Hepatocyte (in vitro differentiated cells): Measurements from ENCODE around the gene THRAP3. TPM values are rescaled to one million over a fixed set of nuclear protein-coding genes. Genes with fewer than 3 reads are reported as not detected.
A peak's percentile ranks its signal among the peaks of the same experiment; 100 is the strongest.

ENCODE experiments used
- DNase-seq: peaks from one replicate; pipeline ENCODE4 v3.0.0-alpha.2; 2016; ENCODE audit warnings: low spot score
- H2AFZ ChIP-seq: fragments of 200-600 bp; sonication (generic); 2 replicates; pipeline ENCODE4 v1.6.0; 2016; ENCODE audit warnings: antibody characterized with exemption, mild to moderate bottlenecking
- H3K27ac ChIP-seq: fragments of 200-600 bp; sonication (generic); 2 replicates; pipeline ENCODE4 v1.5.1; 2016; ENCODE audit warnings: mild to moderate bottlenecking
- H3K27me3 ChIP-seq: fragments of 200-600 bp; sonication (generic); 2 replicates; pipeline ENCODE4 v1.6.1; 2016
- H3K36me3 ChIP-seq: fragments of 200-600 bp; sonication (generic); replicated peaks from 2 replicates; pipeline ENCODE4 v1.5.1; 2016; ENCODE audit warnings: low read depth; ENCODE audit not compliant: insufficient read depth
- H3K4me1 ChIP-seq: fragments of 200-600 bp; sonication (generic); 2 replicates; pipeline ENCODE4 v1.5.1; 2016; ENCODE audit warnings: mild to moderate bottlenecking, moderate library complexity; ENCODE audit not compliant: insufficient read depth
- H3K4me2 ChIP-seq: fragments of 200-600 bp; sonication (generic); 2 replicates; pipeline ENCODE4 v1.6.0; 2016
- H3K4me3 ChIP-seq: fragments of 200-600 bp; sonication (generic); 2 replicates; pipeline ENCODE4 v1.5.1; 2016; ENCODE audit warnings: mild to moderate bottlenecking
- H3K79me2 ChIP-seq: fragments of 200-600 bp; sonication (generic); 2 replicates; pipeline ENCODE4 v1.6.0; 2017; ENCODE audit warnings: mild to moderate bottlenecking
- H3K9me2 ChIP-seq: fragments of 200-600 bp; sonication (generic); replicated peaks from 2 replicates; pipeline ENCODE4 v1.6.0; 2017; ENCODE audit warnings: mild to moderate bottlenecking; ENCODE audit not compliant: insufficient read depth
- H3K9me3 ChIP-seq: fragments of 200-600 bp; sonication (generic); 2 replicates; pipeline ENCODE4 v1.5.1; 2016; ENCODE audit warnings: low read depth, mild to moderate bottlenecking
- H4K20me1 ChIP-seq: fragments of 200-600 bp; sonication (generic); 2 replicates; pipeline ENCODE4 v1.6.0; 2016; ENCODE audit warnings: mild to moderate bottlenecking; ENCODE audit not compliant: insufficient read depth, poor library complexity, severe bottlenecking
- EZH2 ChIP-seq: fragments of 200-600 bp; sonication (generic); IDR thresholded peaks from 2 replicates; pipeline ENCODE4 v1.6.1; 2016; ENCODE audit warnings: antibody characterized with exemption, mild to moderate bottlenecking, borderline replicate concordance
- EZH2phosphoT487 ChIP-seq: fragments of 200-600 bp; sonication (generic); IDR thresholded peaks from one replicate; pipeline ENCODE4 v1.6.1; 2018; ENCODE audit warnings: antibody characterized with exemption, mild to moderate bottlenecking, low read depth, moderate library complexity; ENCODE audit not compliant: unreplicated experiment, severe bottlenecking
- WGBS: methylation state at CpG from one replicate; pipeline ENCODE4 v1.1.6; 2016; ENCODE audit warnings: low lambda C conversion rate; ENCODE audit errors: missing lambda C conversion rate; 5-methylcytosine and 5-hydroxymethylcytosine counted together
- polyA plus RNA-seq: library from polyadenylated mRNA; unstranded; fragments of >200 nt; fragmentation: Nextera tagmentation; extraction: Ambion mirVana; gene quantifications from 2 replicates; pipeline ENCODE4 v1.2.1, GENCODE V29; 2016
- total RNA-seq: library from RNA; depleted of rRNA; stranded (reverse); fragments of >200 nt; gene quantifications from 2 replicates; pipeline ENCODE4 v1.2.3, GENCODE V29; 2014
- TF ChIP-seq, protein P1 (sequence below): fragments of 200-600 bp; sonication (generic); IDR thresholded peaks from 2 replicates; pipeline ENCODE4 v1.5.1; 2016; ENCODE audit warnings: antibody characterized with exemption, mild to moderate bottlenecking; ENCODE audit not compliant: poor library complexity

THRAP3 gene
- total and polyA plus RNA-seq, 2 experiments from 2014 or later = 45.8 to 82.7 TPM

- H4K20me1 ChIP-seq = no peaks in the 10 kb centered on the region
- H2AFZ ChIP-seq = peak overlapping the region; percentile 78
- no peaks in the 10 kb centered on the region for H3K27me3 ChIP-seq
- H3K27ac ChIP-seq = peak overlapping the region; percentile 96
- peaks cover 45% of the 10 kb centered on the region for H3K4me1 ChIP-seq
- peak overlapping the region; percentile 98 for H3K4me2 ChIP-seq
- TF ChIP-seq, protein P1, sequence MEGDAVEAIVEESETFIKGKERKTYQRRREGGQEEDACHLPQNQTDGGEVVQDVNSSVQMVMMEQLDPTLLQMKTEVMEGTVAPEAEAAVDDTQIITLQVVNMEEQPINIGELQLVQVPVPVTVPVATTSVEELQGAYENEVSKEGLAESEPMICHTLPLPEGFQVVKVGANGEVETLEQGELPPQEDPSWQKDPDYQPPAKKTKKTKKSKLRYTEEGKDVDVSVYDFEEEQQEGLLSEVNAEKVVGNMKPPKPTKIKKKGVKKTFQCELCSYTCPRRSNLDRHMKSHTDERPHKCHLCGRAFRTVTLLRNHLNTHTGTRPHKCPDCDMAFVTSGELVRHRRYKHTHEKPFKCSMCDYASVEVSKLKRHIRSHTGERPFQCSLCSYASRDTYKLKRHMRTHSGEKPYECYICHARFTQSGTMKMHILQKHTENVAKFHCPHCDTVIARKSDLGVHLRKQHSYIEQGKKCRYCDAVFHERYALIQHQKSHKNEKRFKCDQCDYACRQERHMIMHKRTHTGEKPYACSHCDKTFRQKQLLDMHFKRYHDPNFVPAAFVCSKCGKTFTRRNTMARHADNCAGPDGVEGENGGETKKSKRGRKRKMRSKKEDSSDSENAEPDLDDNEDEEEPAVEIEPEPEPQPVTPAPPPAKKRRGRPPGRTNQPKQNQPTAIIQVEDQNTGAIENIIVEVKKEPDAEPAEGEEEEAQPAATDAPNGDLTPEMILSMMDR = no peak
- TF ChIP-seq EZH2 (no peak), EZH2phosphoT487 (no peak)
- peak overlapping the region; percentile 93 for H3K4me3 ChIP-seq
- peaks cover 12% of the 10 kb centered on the region for H3K79me2 ChIP-seq
- H3K9me2 ChIP-seq = no peaks in the 10 kb centered on the region
- peak; percentile 67 for DNase-seq
- H3K9me3 ChIP-seq = no peaks in the 10 kb centered on the region
- no peaks in the 10 kb centered on the region for H3K36me3 ChIP-seq
- 3% methylated on average over 30 of the region's 83 CpGs for WGBS
These were observed 98.8 kb downstream of the THRAP3 start for GRCh38 chr1:36322786-36323635.

DNA sequence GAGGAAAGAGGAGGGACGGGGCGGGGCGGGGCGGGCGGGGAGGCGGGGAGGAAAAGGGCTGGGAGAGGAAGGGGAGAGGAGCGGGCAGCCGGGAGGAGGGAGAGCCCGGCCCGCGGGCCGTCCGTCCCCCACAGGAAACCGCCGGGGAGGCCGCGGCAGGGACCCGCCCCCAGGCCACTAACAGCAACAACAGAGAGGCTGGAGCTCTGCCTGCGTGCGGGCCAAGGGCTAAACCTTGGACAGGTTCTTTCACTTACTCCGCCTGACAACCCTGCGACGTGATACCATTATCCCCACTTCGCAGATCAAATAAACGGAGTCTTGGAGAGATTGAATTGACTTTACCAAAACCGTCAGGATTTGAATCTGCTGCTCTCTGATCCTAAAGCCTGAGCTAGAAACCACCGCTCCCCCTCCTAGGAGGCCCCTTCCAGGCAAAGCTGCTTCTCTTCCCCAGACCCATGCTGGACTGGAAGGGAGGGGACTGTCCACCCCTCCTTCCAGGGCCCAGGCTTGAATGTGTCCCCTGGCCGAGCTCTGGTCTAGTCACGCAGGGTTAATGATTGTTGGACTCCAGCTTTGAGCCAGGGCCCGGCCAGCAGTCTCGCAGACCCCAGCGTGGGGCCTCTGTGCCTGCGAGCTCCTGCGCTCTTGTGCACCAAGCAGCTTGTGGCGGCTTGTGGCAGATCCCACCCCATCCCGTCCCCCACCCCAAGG, 99.6 kb downstream of the THRAP3 start, which contains the start of gene EVA1B:
Gene EVA1B (minus strand): TSS at position 10 of the 717 bp plus-strand sequence. CDS start 608 bp downstream, outside the sequence.
- Histone ChIP-seq H3K4me2 (peak within 1 kb of the TSS; percentile 98), H3K4me3 (peak within 1 kb of the TSS; percentile 93), H3K9me3 (no peaks in the 10 kb centered on the region), H3K27ac (peak within 1 kb of the TSS; percentile 96), H3K27me3 (no peaks in the 10 kb centered on the region), H3K79me2 (peaks cover 12% of the 10 kb centered on the region), H3K9me2 (no peaks in the 10 kb centered on the region), H3K4me1 (peaks cover 45% of the 10 kb centered on the region), H4K20me1 (no peaks in the 10 kb centered on the region), H2AFZ (peak within 1 kb of the TSS; percentile 78), H3K36me3 (no peaks in the 10 kb centered on the region)
- peak; percentile 90 for DNase-seq
- TF ChIP-seq, protein P1 = no peak
- no peak for TF ChIP-seq EZH2
- no peak for TF ChIP-seq EZH2phosphoT487
- 3% methylated on average over 19 of the region's 36 CpGs for WGBS

- H3K36me3 ChIP-seq = no peaks in the 10 kb centered on the region
- H3K9me2 ChIP-seq = no peaks in the 10 kb centered on the region
- WGBS = 25% methylated on average over 7 of the region's 9 CpGs
- DNase-seq = no peak
- no peaks in the 10 kb centered on the region for H3K27me3 ChIP-seq
- peak overlapping the region; percentile 22 for H2AFZ ChIP-seq
- H3K9me3 ChIP-seq = no peaks in the 10 kb centered on the region
- H3K4me3 ChIP-seq = no peak overlapping the region
- H4K20me1 ChIP-seq = no peaks in the 10 kb centered on the region
- peak overlapping the region; percentile 98 for H3K4me2 ChIP-seq
- H3K4me1 ChIP-seq = peaks cover 45% of the 10 kb centered on the region
- H3K79me2 ChIP-seq = peaks cover 12% of the 10 kb centered on the region
- TF ChIP-seq, protein P1 = no peak
- TF ChIP-seq EZH2 (no peak), EZH2phosphoT487 (no peak)
- H3K27ac ChIP-seq = peak overlapping the region; percentile 96
These were observed 100.1 kb downstream of the THRAP3 start for GRCh38 chr1:36324353-36324703.
